ENCODE data around the gene GSAP.

Gene GSAP

GRCh38 chr7:77328669-77329068 is 87.5 kb downstream of the GSAP start:
- no peak for DNase-seq (ENCODE audit: low spot score)

- DNase-seq (ENCODE audit: low spot score): no peak
Observed at GRCh38 chr7:77327932-77328628, 88.1 kb downstream of the GSAP start.

- no peak for DNase-seq (ENCODE audit: low spot score)
Observed at GRCh38 chr7:77327067-77327931, 88.8 kb downstream of the GSAP start.

GRCh38 chr7:77326131-77326530 is 90.0 kb downstream of the GSAP start:
- no peak for DNase-seq (ENCODE audit: low spot score)

DNA sequence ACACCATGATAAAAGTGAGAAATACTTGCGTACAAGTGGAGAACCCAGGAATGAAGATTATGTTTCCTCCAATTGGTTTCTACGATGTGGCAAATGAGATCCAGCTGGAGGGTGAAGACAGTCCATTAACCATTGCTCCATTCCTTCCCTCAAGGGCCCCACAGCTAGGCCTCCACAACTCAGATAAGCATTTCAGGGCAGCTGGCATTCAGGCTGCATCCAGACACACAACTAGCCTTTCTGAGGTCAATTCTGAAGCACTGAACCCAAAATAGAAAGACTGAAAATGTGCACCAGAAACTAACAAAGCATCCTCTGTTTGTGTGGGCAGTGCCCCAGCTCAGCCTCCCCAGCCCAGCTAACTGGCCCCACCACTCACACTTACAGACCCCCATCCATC is 94.8 kb downstream of the GSAP start:
- no peak for DNase-seq (ENCODE audit: low spot score)

DNA sequence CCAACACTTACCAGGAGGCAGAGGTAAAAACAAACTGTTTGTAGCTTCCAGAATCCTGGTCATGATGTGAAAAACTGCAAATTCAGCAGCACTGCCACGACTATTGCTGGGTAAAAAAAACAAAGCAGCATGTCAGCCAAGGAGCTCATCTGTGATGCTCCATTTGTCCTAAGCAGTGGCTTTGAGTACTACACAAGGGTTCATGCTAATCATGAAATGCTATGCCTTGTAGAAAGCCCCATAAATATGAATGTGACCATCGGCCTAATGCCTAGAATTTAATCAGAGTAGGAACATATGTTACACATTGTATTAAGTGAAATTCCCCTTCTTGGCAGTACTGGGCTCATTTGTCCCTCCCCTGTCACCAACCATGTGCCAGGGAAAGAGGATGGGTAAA is 95.4 kb downstream of the GSAP start:
- no peak for DNase-seq (ENCODE audit: low spot score)

GRCh38 chr7:77320137-77320536 is 96.0 kb downstream of the GSAP start:
- no peak for DNase-seq (ENCODE audit: low spot score)

DNA sequence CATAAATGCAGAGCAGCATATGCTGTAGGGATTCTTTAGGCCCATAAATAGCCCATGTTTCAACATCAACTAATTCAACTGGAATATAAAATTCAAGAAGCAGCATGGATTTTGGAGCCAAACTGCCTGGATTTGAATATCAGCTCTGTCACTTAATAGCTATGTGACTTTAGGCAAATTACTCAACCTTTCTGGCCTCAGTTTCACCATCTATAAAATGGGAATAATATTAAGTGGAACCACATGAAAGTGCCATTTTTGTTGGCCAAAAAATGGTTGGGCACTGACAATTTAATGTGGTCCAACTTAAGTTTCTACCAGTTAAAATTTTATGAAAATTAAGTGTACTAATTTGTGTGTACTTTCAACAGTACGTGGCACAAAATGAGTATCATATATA is 98.1 kb downstream of the GSAP start:
- no peak for DNase-seq (ENCODE audit: low spot score)

DNA sequence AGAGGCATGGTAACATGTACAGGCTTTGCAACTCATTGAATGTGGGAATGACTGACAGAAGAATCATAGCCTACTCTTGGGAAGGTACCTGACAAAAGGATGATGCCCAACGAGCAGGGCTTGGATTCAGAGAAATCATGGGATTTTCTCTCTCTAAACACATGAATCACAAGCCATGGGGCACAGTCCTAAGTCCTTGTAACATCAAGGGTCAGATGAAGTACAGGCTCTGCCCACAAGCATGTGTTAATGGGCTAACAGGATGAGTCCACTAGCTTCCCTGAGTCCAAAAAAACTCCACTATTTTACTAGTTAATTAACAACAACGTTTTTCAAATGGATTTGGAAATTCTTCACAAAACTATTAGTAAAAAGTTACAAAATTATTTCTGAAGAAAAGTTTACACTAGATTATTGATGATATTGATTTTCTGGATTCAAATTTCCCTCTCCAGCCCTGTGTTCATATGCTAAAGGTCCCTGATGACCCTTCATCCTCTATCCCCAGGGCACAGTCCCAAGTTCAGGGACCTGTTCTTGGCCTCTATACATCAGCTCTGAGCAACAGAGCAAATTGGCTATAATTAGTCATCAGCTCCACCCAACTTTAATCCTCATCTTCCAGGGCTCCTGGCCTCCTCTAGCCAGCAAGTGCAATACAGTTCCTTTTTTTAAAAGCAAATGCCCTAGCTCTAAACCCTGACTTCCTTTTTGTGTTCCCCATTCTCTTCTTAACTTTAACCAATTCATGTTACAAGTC is 99.8 kb downstream of the GSAP start:
- no peak for DNase-seq (ENCODE audit: low spot score)

GRCh38 chr7:77315182-77315591 is 101.0 kb downstream of the GSAP start:
- no peak for DNase-seq (ENCODE audit: low spot score)

DNA sequence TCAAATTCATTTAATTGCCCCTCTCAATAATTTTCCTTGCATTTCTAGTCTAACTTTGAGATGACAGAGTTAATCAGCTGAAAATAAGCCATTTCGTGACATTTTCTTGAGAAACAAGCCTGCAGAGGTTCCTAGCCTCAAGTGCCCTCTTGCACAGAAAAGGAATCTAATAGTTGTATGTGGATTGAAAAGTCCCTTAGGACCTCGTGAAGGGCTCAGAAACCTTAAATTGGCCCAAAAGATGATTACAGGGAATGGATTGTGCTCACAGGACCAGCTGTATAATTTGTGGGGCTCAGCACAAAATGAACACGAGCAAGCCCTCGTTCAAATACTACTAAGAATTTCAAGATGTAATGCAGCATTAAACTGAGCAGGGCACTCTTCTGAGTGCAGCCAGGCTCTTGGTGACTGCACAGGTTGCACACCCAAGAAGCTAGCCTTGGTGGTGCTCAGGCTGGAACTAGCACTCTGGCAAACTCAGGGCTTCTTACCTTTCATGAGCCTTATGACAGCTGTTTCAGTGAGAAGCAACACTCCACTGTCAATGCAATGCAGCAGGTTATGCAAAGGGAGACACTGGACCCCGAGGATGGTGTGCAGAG is 102.2 kb downstream of the GSAP start:
- DNase-seq (ENCODE audit: low spot score): no peak

DNA sequence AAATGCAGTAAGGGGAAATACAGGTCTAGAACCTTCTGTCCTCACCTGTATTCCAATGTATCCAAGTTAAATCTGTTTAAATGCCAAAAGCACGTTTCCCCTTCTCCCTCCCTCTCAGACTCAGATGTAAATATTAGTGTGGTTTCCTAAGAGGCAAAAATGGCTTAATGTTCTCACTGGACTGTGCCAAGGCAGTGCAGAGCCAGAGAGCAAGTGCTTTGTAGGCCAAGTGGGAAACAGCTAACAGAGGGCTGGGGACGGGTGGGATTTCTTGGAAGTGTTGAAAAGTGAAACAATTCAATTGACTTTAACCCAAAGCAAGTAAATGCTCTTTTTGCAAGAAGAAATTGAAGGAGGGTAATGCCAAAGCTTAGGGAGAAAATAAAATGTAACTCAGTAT is 103.1 kb downstream of the GSAP start:
- DNase-seq (ENCODE audit: low spot score): no peak

DNA sequence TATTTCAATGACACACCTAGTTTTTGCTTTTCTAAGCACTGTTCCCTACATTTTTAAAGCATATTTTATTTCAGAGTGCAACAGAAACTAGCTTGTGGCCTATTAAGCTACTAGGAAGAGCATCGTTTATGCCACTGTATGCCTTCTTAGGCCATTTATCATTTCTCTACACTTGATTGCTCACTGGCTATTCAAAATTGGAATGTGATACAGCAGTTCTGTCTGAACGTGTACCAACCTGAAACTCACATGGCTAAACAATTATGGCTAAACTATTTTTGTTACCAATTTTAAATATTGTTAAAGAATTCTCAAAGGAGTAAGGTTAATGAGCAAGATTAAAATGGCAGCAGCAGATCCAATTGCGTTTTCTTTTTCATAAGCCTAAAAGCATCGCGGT is 105.2 kb downstream of the GSAP start:
- no peak for DNase-seq (ENCODE audit: low spot score)

- no peak for DNase-seq (ENCODE audit: low spot score)
Observed at GRCh38 chr7:77309714-77310220, 106.4 kb downstream of the GSAP start.

GRCh38 chr7:77308792-77309191 is 107.4 kb downstream of the GSAP start:
- no peak for DNase-seq (ENCODE audit: low spot score)

DNA sequence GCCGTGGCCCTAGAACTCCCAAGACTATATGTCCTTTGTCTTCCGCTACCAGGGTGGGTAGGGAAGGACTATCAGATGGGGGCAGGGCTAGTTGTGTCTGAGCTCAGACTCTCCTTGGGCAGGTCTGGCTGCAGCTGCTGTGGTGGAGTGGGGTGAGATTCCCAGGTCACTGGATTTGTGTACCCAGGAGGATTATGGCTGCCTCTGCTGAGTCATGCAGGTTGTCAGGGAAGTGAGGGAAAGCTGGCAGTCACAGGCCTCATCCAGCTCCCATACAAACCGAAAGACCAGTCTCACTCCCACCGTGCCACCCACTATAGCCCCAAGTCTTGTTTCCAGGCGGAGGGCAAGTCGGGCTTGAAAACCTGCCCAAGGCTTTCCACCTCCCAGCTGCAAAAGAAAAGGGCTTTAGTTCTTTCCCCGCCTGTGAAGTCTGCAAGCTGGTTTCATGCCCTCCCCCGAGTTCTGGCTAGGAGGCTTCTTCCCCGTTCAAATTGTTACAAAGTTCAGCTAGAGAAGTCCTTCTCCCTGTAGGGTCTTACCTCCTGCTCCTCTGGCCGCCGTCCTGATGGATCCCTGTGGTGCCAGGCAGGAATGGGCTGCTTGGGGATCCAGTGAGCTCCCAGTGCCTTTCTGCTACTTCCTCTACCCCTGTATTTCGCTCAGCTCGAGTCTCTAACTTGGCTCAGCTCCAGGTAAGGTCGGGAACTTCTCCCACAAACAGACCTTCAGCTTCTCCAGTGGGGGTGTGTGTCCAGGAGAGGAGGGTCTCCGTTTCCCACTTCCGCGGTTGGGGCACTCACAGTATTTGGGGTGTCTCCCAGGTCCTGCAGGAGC is 109.7 kb downstream of the GSAP start:
- no peak for DNase-seq (ENCODE audit: low spot score)

DNA sequence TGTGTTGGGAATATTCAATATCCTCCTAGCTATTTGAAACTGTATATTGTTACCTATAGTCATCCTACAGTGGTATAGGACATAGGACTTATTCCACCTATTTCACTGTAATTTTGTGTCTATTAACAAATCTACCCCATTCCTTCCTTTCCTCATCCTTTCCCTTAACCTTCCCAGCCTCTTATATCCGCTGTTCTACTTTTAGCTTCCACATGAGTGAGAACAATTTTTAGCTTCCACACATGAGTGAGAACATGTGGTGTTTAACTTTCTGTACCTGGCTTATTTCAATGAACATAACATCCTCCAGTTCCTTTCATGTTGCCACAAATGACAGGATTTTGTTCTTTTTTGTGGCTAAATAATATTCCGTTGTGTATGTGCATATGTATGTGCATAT is 120.6 kb downstream of the GSAP start:
- no peak for DNase-seq (ENCODE audit: low spot score)

GRCh38 chr7:77293046-77293445 is 123.1 kb downstream of the GSAP start:
- no peak for DNase-seq (ENCODE audit: low spot score)

GRCh38 chr7:77290425-77290824 is 125.7 kb downstream of the GSAP start:
- DNase-seq (ENCODE audit: low spot score): no peak

- no peak for DNase-seq (ENCODE audit: low spot score)
Observed at GRCh38 chr7:77289387-77289786, 126.8 kb downstream of the GSAP start.

DNA sequence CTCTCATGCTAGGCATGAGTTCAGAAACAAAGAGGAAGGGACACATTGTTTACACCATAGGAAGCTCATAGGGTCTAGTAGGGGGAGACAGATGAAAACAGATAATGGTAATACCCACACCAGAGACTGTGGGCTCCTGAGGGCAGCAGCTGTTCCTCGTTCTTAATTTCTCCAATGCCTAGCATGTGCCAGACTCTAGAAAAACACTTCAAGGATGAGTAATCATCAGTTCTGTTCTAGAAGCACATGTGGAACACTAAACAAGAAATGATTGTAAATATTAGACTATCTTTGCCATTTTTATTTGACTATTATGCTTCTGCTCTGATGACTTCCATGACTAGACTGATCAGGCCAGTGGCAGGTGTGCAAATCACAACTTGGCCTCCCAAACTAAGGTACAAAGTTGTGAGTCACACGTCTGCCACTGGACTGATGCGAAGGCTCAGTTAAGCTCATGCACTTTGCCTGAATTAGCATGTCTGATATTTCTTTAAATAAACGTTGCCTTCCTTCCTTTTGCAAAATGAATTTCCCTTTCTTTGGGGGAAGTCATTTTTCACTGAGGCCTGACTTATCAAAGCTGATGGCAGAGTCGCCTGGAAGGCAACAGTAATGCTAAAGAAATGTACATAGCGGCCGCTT is 127.4 kb downstream of the GSAP start:
- DNase-seq (ENCODE audit: low spot score): no peak

All from hematopoietic multipotent progenitor cell treated with erythropoietin and hydrocortisone succinate and interleukin-3 and kit ligand, for 15 days (in vitro differentiated cells).